B cell (primary cell): ENCODE data around the gene CAMSAP2. TPM values are rescaled to one million over a fixed set of nuclear protein-coding genes. Genes with fewer than 3 reads are reported as not detected.

Experiments used
- ATAC-seq: fragments of 200-7000 bp; cut with Tn5 transposase; one replicate; pipeline ENCODE4 v1.10.0; 2021; ENCODE audit warnings: low read depth, mild to moderate bottlenecking, moderate number of reproducible peaks, moderate library complexity
- CTCF ChIA-PET: fragments of 350-600 bp; sonication (Branson Sonifier 250); formaldehyde crosslinking; loops from one replicate; lab custom pipeline; 2021; ENCODE audit warnings: antibody characterized with exemption, inconsistent platforms; lab: Charles Lee
- POLR2A ChIA-PET: fragments of 350-600 bp; sonication (Branson Sonifier 250); formaldehyde crosslinking; loops from one replicate; lab custom pipeline; 2021; ENCODE audit warnings: antibody characterized with exemption; lab: Charles Lee
- DNase-seq: peaks from one replicate; pipeline ENCODE4 v3.0.0; 2013
- H2AFZ ChIP-seq: 2 replicates; pipeline ENCODE4 v1.6.1; 2012; ENCODE audit warnings: mild to moderate bottlenecking, low read depth, low read length; ENCODE audit not compliant: insufficient read depth, poor library complexity, severe bottlenecking
- H3K27ac ChIP-seq, 2 donors: 1 replicate in 1 of 2; 2 replicates in 1 of 2; pipeline ENCODE4 v1.5.1; 2012 to 2013; ENCODE audit warnings: low read length in 2 of 2, mild to moderate bottlenecking in 2 of 2, moderate library complexity in 1 of 2
- H3K27me3 ChIP-seq, 4 experiments: fragments of 200-600 bp in 1 of 4; sonication (generic) in 1 of 4; replicated peaks in 1 of 4; 1 replicate in 2 of 4; 2 replicates in 2 of 4; pipeline versions ENCODE4 v1.6.1 to v1.7.0; 2013 to 2016; ENCODE audit warnings: low read length in 3 of 4, mild to moderate bottlenecking in 2 of 4, mixed read lengths in 1 of 4, moderate library complexity in 1 of 4; ENCODE audit not compliant: insufficient read depth in 4 of 4, control insufficient read depth in 3 of 4; ENCODE audit errors: control extremely low read depth in 1 of 4
- H3K36me3 ChIP-seq, 2 experiments: replicated peaks in 1 of 2; 1 replicate in 1 of 2; 2 replicates in 1 of 2; pipeline versions ENCODE4 v1.6.1 to v1.7.1; 2013; ENCODE audit warnings: low read length in 1 of 2; ENCODE audit not compliant: insufficient read depth in 2 of 2, control insufficient read depth in 1 of 2; ENCODE audit errors: control extremely low read depth in 1 of 2, extremely low read depth in 1 of 2
- H3K4me1 ChIP-seq, 2 donors: fragments of 200-600 bp in 1 of 2; sonication (generic) in 1 of 2; 1 replicate in 1 of 2; 2 replicates in 1 of 2; pipeline versions ENCODE4 v1.5.1 to v1.6.1; 2013 to 2017; ENCODE audit warnings: low read length in 2 of 2; ENCODE audit not compliant: control insufficient read depth in 2 of 2, insufficient read depth in 2 of 2
- H3K4me2 ChIP-seq: replicated peaks from 2 replicates; pipeline ENCODE3; 2012; ENCODE audit warnings: mild to moderate bottlenecking, low read depth, low read length; ENCODE audit not compliant: poor library complexity, severe bottlenecking
- H3K4me3 ChIP-seq, 5 experiments: fragments of 200-600 bp in 1 of 5; sonication (generic) in 1 of 5; 1 replicate in 3 of 5; 2 replicates in 2 of 5; pipeline versions ENCODE4 v1.5.1 to v1.7.0; 2011 to 2016; ENCODE audit warnings: low read length in 4 of 5, mild to moderate bottlenecking in 4 of 5, low read depth in 2 of 5, control low read depth in 1 of 5, moderate library complexity in 1 of 5; ENCODE audit not compliant: insufficient read depth in 1 of 5; ENCODE audit errors: control extremely low read depth in 1 of 5, extremely low read depth in 1 of 5
- H3K79me2 ChIP-seq: fragments of 200-600 bp; sonication (generic); one replicate; pipeline ENCODE4 v1.6.0; 2016; ENCODE audit warnings: low read length; ENCODE audit not compliant: control insufficient read depth, insufficient read depth
- H3K9ac ChIP-seq: fragments of 200-600 bp; sonication (generic); 2 replicates; pipeline ENCODE4 v1.6.1; 2017; ENCODE audit warnings: mild to moderate bottlenecking, low read length, moderate library complexity
- H3K9me3 ChIP-seq, 3 donors: one replicate each; pipeline versions ENCODE4 v1.6.1 to v1.7.1; 2013; ENCODE audit warnings: low read length in 2 of 3; ENCODE audit not compliant: control insufficient read depth in 2 of 3, insufficient read depth in 1 of 3; ENCODE audit errors: control extremely low read depth in 1 of 3
- H4K20me1 ChIP-seq: 2 replicates; pipeline ENCODE4 v1.6.0; 2012; ENCODE audit warnings: mild to moderate bottlenecking, low read length; ENCODE audit not compliant: insufficient read depth, control insufficient read depth, poor library complexity, severe bottlenecking
- H3K27ac Mint-ChIP-seq: one replicate; pipeline ENCODE4 v1.8.0; 2021; ENCODE audit warnings: mixed read lengths
- H3K27me3 Mint-ChIP-seq: one replicate; pipeline ENCODE4 v1.8.0; 2021; ENCODE audit warnings: mixed read lengths
- H3K4me1 Mint-ChIP-seq: one replicate; pipeline ENCODE4 v1.8.0; 2021; ENCODE audit warnings: mixed read lengths
- H3K4me3 Mint-ChIP-seq: one replicate; pipeline ENCODE4 v1.8.0; 2021; ENCODE audit warnings: mixed read lengths
- H3K9me3 Mint-ChIP-seq: one replicate; pipeline ENCODE4 v1.8.0; 2022; ENCODE audit warnings: mixed read lengths; ENCODE audit not compliant: insufficient read depth
- CTCF ChIP-seq: fragments of 200-600 bp; IDR thresholded peaks from one replicate; pipeline ENCODE4 v1.8.0; 2022; ENCODE audit warnings: antibody characterized with exemption, mild to moderate bottlenecking
- EZH2 ChIP-seq: IDR thresholded peaks from 2 replicates; pipeline ENCODE4 v1.6.1; 2012; ENCODE audit warnings: borderline replicate concordance, low read depth, mild to moderate bottlenecking, moderate library complexity, low read length; ENCODE audit not compliant: insufficient read depth, poor library complexity, severe bottlenecking
- WGBS: methylation state at CpG from one replicate; pipeline ENCODE4 v1.1.5; 2013; ENCODE audit warnings: missing lambda C conversion rate; ENCODE audit not compliant: insufficient coverage; 5-methylcytosine and 5-hydroxymethylcytosine counted together
- intact Hi-C: fragments of 100-400 bp; cut with micrococcal nuclease; formaldehyde crosslinking; loops from one replicate; pipeline ENCODE4 v1.10.0; 2022
- polyA plus RNA-seq: library from polyadenylated mRNA; depleted of rRNA; stranded (reverse); fragments of >200 nt; gene quantifications from 2 replicates; pipeline ENCODE4 v1.2.3, GENCODE V29; 2012
- total RNA-seq, 2 donors: library from RNA; stranded (reverse); fragments of 120-200 nt in 1 of 2; gene quantifications; 1 replicate in 1 of 2; 2 replicates in 1 of 2; pipeline versions ENCODE4 v1.2.3 to v1.2.4, GENCODE V29; 2013 to 2022

Gene CAMSAP2
- total and polyA plus RNA-seq, 2 donors (not counting 1 experiment from before 2014, with no cell fraction given) = 0.10 to 2.1 TPM

- Histone ChIP-seq H3K9me3 (no peaks in the 10 kb centered on the region), H3K9ac (no peak overlapping the region), H3K27ac (no peak overlapping the region), H3K36me3 (no peaks in the 10 kb centered on the region), H3K27me3 (peaks cover 0 to 37% (median 15%) of the 10 kb centered on the region in 4 experiments), H3K4me3 (no peak overlapping the region), H4K20me1 (no peaks in the 10 kb centered on the region), H3K79me2 (no peaks in the 10 kb centered on the region), H3K4me2 (no peak overlapping the region), H3K4me1 (peaks cover 42 to 51% of the 10 kb centered on the region in 2 donors), H2AFZ (no peak overlapping the region)
- intact Hi-C loops = loop anchor here (10.0 kb wide), 1 partner anchor 135 kb away; the partner anchor contains the start of gene KIF21B
- CTCF ChIA-PET = interaction anchor here (0.7 to 2.8 kb wide), 3 partner anchors 22 to 86 kb away, joined by 3 to 11 read pairs (median 9); no protein-coding TSS in a partner anchor
- peak overlapping the region; percentile 14 for H3K4me3 Mint-ChIP-seq
- H3K9me3 Mint-ChIP-seq = no peaks in the 10 kb centered on the region
- peaks cover 19% of the 10 kb centered on the region for H3K27me3 Mint-ChIP-seq
- peaks cover 50% of the 10 kb centered on the region for H3K4me1 Mint-ChIP-seq
- no peak overlapping the region for H3K27ac Mint-ChIP-seq
- POLR2A ChIA-PET = no interaction called here
- ATAC-seq (no peak), DNase-seq (no peak)
- TF ChIP-seq CTCF = no peak
- no peak for TF ChIP-seq EZH2
- 100% methylated on average over 1 of the region's 2 CpGs for WGBS
Observed at GRCh38 chr1:200889571-200889970, 150.9 kb downstream of the CAMSAP2 start.

GRCh38 chr1:200890027-200890426 is 151.3 kb downstream of the CAMSAP2 start:
- H3K4me3 ChIP-seq = no peak overlapping the region
- intact Hi-C loops = no loop called here
- ChIA-PET CTCF (interaction anchor here (1.5 to 2.8 kb wide), 3 partner anchors 23 to 82 kb away, joined by 4 to 11 read pairs (median 9); no protein-coding TSS in a partner anchor), POLR2A (no interaction called here)
- H3K4me2 ChIP-seq = no peak overlapping the region
- peaks cover 42 to 51% of the 10 kb centered on the region in 2 donors for H3K4me1 ChIP-seq
- H4K20me1 ChIP-seq = no peaks in the 10 kb centered on the region
- no peaks in the 10 kb centered on the region for H3K9me3 ChIP-seq
- 92% methylated on average over 7 of the region's 15 CpGs for WGBS
- no peak overlapping the region for H2AFZ ChIP-seq
- Mint-ChIP-seq H3K27ac (no peak overlapping the region), H3K9me3 (no peaks in the 10 kb centered on the region), H3K4me3 (peak overlapping the region; percentile 83), H3K27me3 (peaks cover 19% of the 10 kb centered on the region), H3K4me1 (peaks cover 50% of the 10 kb centered on the region)
- H3K79me2 ChIP-seq = no peaks in the 10 kb centered on the region
- DNase-seq (no peak), ATAC-seq (no peak)
- no peaks in the 10 kb centered on the region for H3K36me3 ChIP-seq
- no peak overlapping the region for H3K9ac ChIP-seq
- peaks cover 0 to 40% (median 16%) of the 10 kb centered on the region in 4 experiments for H3K27me3 ChIP-seq
- H3K27ac ChIP-seq = no peak overlapping the region
- TF ChIP-seq EZH2 = no peak
- no peak for TF ChIP-seq CTCF
